Heart right ventricle (tissue), 16 donors: ENCODE data around the gene RBPJL. TPM values are rescaled to one million over a fixed set of nuclear protein-coding genes. Genes with fewer than 3 reads are reported as not detected.

Source experiments
- ATAC-seq, 8 donors: fragments of 200-7000 bp; cut with Tn5 transposase; one replicate each; pipeline ENCODE4 v1.9.1; 2020; ENCODE audit warnings: mild to moderate bottlenecking in 8 of 8, moderate library complexity in 8 of 8, moderate number of reproducible peaks in 1 of 8
- DNase-seq, 2 donors: peaks; one replicate each; pipeline ENCODE4 v3.0.0-alpha.2; 2020
- H3K27ac ChIP-seq, 10 donors: fragments of 200-600 bp; sonication (generic) in 2 of 10; one replicate each; pipeline versions ENCODE4 v1.5.0 to v1.8.0; 2020 to 2022; ENCODE audit warnings: mild to moderate bottlenecking in 3 of 10
- H3K27me3 ChIP-seq, 7 donors: fragments of 200-600 bp; one replicate each; pipeline ENCODE4 v1.8.0; 2021 to 2022; ENCODE audit warnings: mild to moderate bottlenecking in 2 of 7
- H3K36me3 ChIP-seq, 9 donors: fragments of 200-600 bp; sonication (generic) in 1 of 9; one replicate each; pipeline versions ENCODE4 v1.5.0 to v1.8.0; 2020 to 2022; ENCODE audit warnings: mild to moderate bottlenecking in 2 of 9
- H3K4me1 ChIP-seq, 9 donors: fragments of 200-600 bp; sonication (generic) in 1 of 9; one replicate each; pipeline versions ENCODE4 v1.5.0 to v1.8.0; 2020 to 2022; ENCODE audit warnings: mild to moderate bottlenecking in 4 of 9
- H3K4me3 ChIP-seq, 10 donors: fragments of 200-600 bp; sonication (generic) in 2 of 10; one replicate each; pipeline versions ENCODE4 v1.5.0 to v1.8.0; 2020 to 2022; ENCODE audit warnings: mild to moderate bottlenecking in 7 of 10, moderate library complexity in 2 of 10
- H3K9me3 ChIP-seq, 11 donors: fragments of 200-600 bp in 10 of 11; sonication (generic) in 2 of 11; one replicate each; pipeline versions ENCODE4 v1.5.0 to v1.8.0; 2013 to 2022; ENCODE audit warnings: mild to moderate bottlenecking in 2 of 11, control low read depth in 1 of 11, moderate library complexity in 1 of 11
- WGBS, 2 donors: extraction: QIAGEN DNeasy Blood & Tissue Kit; methylation state at CpG; one replicate each; pipeline ENCODE4 v1.1.7; 2013; ENCODE audit warnings: inconsistent platforms in 1 of 2; 5-methylcytosine and 5-hydroxymethylcytosine counted together
- intact Hi-C, 10 donors: fragments of 100-400 bp; cut with DNase I; formaldehyde crosslinking; loops; one replicate each; pipeline versions ENCODE4 v1.11.1 to v1.14.2; 2022
- polyA plus RNA-seq, 2 donors: library from polyadenylated mRNA; stranded (reverse); fragments of 200-250 nt; gene quantifications; one replicate each; pipeline ENCODE4 v1.2.3, GENCODE V29; 2013
- total RNA-seq, 10 donors: library from RNA; stranded (reverse); fragmentation: NEBNext Ultra II Directional in 3 of 10; extraction: Animal tissue kit (Norgen Biotek cat#: 25700) in 3 of 10; gene quantifications; one replicate each; pipeline versions ENCODE4 v1.2.1 to v1.2.4, GENCODE V29; 2021 to 2023
- TF ChIP-seq, protein P1 (sequence below), 9 donors: fragments of 200-600 bp; sonication (generic) in 2 of 9; IDR thresholded peaks; one replicate each; pipeline versions ENCODE4 v1.5.0 to v1.8.0; 2021 to 2022; ENCODE audit warnings: antibody characterized with exemption in 9 of 9, mild to moderate bottlenecking in 5 of 9, moderate library complexity in 1 of 9
- donor health status: Arrhythmogenic right ventricular cardiomyopathy.
- donor health status: ischemic (EF 13 %, LVEDD 7.1; RV severe dilation, severe dysfunction).
- donor health status: healthy with polysubstance abuse.
- donor health status: DM: no; HTN: yes; CAD: no.
- donor health status: DM: no; HTN: no; CAD: no.
- donor health status: ischemic (EF 25% LVEDD 6.9; RV normal size, moderate dysfunction).
- donor health status: ischemic (EF 25% LVEDD 5.7; RV mildly dilated, moderate dysfunction).
- donor health status: healthy.
- donor health status: DM: yes; HTN: yes; CAD: no.
- donor health status: Ischemic cardiomyopathy.
- donor health status: ischemic (EF 35%, LVEDD 5.7; RV mildly dilated, moderate dysfunction).
- donor health status: nonischemic (EF 11% LVEDD 7.7; RV severe dilation, severe dysfunction).
- donor health status: DM: yes; HTN: yes; CAD: no.
- donor health status: PGD.
- donor health status: ischemic (EF 29% LVEDD 5.4; RV normal size, mild dysfunction).
- donor health status: nonischemic (EF 23%, LVEDD 6.1; RV moderate dilation, normal function).

RBPJL gene
- total and polyA plus RNA-seq, 12 donors: 0.06 TPM; not detected in 11

DNA sequence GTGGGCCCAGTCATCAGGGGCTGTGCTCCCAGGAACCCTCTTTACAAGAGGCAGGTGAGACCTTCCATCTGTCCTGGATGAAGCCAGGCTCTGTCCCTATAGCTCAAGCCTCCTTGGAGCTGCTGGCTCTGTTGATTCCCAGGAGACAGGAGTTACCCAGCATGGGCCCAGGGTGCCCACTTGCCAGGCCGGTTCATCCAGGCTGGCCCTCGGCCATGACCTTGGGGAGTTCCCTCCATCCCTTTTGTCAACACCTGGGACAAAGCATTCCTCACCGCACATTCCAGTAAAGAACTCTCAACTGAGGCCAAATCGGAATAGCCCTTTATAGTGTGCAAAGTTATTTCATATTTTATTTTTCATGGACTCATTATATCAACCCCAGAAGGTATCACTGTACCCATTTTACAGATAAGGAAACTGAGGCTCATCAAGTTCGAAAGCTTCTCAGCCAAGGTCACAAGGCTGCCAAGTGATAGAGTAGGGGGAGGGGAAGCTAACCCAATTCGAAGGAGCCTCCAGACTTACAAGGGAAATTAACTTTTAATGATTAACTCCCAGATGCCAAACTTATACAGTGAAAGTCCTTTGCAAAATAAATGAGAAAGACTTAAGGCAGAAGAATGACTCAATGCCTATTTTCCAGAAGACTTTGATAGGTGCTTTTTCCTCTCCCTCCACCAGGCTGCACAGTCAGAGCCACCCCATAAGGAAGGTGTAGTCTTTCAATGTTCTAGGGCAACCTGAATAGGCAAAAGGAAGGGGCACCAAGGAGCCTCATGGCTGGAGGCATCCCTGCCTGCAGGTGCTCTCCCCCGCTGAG, 23.1 kb downstream of the RBPJL start:
- ATAC-seq (no peak), DNase-seq (no peak)
- Histone ChIP-seq H3K27me3 (no peaks in the 10 kb centered on the region), H3K36me3 (peaks cover 0 to 96% (median 33%) of the 10 kb centered on the region in 9 donors), H3K27ac (no peak overlapping the region), H3K9me3 (no peaks in the 10 kb centered on the region), H3K4me3 (no peak overlapping the region), H3K4me1 (peaks cover 0 to 8% (median 0%) of the 10 kb centered on the region in 9 donors)
- intact Hi-C loops: loop anchor here in 1 of 10 donors (5.0 kb wide), 1 partner anchor 38 kb away; no protein-coding TSS in a partner anchor
- WGBS, 2 donors: 73 to 76% methylated on average over 7 of the region's 7 CpGs
- TF ChIP-seq, protein P1, sequence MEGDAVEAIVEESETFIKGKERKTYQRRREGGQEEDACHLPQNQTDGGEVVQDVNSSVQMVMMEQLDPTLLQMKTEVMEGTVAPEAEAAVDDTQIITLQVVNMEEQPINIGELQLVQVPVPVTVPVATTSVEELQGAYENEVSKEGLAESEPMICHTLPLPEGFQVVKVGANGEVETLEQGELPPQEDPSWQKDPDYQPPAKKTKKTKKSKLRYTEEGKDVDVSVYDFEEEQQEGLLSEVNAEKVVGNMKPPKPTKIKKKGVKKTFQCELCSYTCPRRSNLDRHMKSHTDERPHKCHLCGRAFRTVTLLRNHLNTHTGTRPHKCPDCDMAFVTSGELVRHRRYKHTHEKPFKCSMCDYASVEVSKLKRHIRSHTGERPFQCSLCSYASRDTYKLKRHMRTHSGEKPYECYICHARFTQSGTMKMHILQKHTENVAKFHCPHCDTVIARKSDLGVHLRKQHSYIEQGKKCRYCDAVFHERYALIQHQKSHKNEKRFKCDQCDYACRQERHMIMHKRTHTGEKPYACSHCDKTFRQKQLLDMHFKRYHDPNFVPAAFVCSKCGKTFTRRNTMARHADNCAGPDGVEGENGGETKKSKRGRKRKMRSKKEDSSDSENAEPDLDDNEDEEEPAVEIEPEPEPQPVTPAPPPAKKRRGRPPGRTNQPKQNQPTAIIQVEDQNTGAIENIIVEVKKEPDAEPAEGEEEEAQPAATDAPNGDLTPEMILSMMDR (IDR thresholded peaks at IDR 0.05): no peak

DNA sequence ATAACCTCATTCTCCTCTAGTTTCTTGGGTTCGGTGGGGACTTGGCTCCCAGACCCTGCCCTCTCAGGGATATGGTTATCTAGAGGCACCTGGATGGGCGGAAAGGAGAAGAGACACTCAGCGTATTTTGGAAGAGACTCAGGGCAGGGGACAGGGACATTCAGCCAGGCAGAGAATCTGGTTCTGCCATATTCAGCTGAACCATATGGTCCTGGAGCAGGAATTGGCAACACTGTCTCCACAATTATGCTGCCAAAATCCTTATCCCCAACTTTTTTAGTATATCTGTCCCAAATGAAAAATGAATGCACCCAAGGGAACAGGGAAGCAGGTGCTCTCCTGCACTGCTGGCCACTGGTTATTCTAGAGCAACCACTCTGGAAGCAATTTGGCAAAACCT, 23.8 kb downstream of the RBPJL start:
- no peak for DNase-seq
- peaks cover 0 to 8% (median 0%) of the 10 kb centered on the region in 9 donors for H3K4me1 ChIP-seq
- no peaks in the 10 kb centered on the region for H3K27me3 ChIP-seq
- no peaks in the 10 kb centered on the region for H3K9me3 ChIP-seq
- no peak for ATAC-seq
- TF ChIP-seq, protein P1 (IDR thresholded peaks at IDR 0.05): no peak
- H3K4me3 ChIP-seq: no peak overlapping the region
- peaks cover 0 to 97% (median 36%) of the 10 kb centered on the region in 9 donors for H3K36me3 ChIP-seq
- no peak overlapping the region for H3K27ac ChIP-seq
- intact Hi-C loops: no loop called here
- 94 to 95% methylated on average over 3 of the region's 3 CpGs for WGBS, 2 donors

DNA sequence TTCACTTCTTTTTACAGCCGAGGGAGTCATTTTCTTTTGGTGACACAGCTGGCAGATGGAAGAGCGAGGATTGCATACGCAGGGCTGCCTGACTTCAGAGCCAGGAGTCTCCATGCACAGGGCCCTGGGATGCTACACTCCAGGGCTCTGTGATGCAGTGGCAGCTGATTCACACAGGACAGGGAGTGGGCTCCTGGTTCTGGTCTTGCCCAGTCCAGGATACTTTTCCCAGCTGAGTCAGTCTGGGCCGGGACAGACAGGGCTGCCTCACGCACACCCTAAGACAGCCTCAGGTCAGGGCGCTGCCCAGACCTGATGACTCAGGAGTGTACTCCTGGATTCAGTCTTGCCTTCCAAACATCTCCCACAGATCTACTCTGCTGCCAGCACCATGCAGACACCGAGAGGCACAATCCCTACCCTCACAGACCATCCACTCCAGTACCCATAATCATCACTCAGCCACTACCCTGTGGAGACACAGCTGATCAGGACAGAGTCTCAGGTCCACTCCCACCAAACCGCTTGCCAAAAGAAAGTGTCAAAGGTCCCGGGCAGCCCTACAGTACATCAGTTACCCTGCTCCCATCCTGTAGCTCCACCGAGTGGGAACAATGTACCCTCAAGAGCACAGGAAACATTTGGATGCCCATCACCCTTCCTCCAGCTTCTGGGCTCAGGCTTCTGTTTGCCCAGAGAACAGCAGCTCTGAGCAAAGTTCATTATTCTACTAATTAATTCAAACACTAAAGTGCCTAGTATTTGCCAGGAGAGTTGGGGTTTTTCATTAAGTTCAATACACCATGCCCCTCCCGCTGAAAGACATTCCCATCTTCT, 30.1 kb downstream of the RBPJL start:
- 53 to 65% methylated on average over 11 of the region's 11 CpGs for WGBS, 2 donors
- H3K4me3 ChIP-seq: peak overlapping the region in 1 of 10 donors; percentile 12
- TF ChIP-seq, protein P1 (IDR thresholded peaks at IDR 0.05): no peak
- ATAC-seq (peak; percentile 3 to 64 (median 53)), DNase-seq (no peak)
- peak overlapping the region; percentile 75 to 97 (median 94) for H3K27ac ChIP-seq
- H3K36me3 ChIP-seq: peaks cover 0 to 51% (median 16%) of the 10 kb centered on the region in 9 donors
- intact Hi-C loops: no loop called here
- no peaks in the 10 kb centered on the region for H3K27me3 ChIP-seq
- H3K4me1 ChIP-seq: peaks cover 12 to 63% (median 45%) of the 10 kb centered on the region in 9 donors
- no peaks in the 10 kb centered on the region for H3K9me3 ChIP-seq
